Activated CD4-positive, alpha-beta T cell treated with anti-CD3 and anti-CD28 coated beads, Interleukin-10, Interleukin-2, amounts not matched to agents 100 ng/mL and 50 ng/mL, durations not matched to agents 16 hours and 8 hours (primary cell): ENCODE results near the gene PLEKHA6.

Source experiments
- DNase-seq: peaks from one replicate; pipeline ENCODE4 v3.0.0-alpha.2; 2020

PLEKHA6 gene

DNA sequence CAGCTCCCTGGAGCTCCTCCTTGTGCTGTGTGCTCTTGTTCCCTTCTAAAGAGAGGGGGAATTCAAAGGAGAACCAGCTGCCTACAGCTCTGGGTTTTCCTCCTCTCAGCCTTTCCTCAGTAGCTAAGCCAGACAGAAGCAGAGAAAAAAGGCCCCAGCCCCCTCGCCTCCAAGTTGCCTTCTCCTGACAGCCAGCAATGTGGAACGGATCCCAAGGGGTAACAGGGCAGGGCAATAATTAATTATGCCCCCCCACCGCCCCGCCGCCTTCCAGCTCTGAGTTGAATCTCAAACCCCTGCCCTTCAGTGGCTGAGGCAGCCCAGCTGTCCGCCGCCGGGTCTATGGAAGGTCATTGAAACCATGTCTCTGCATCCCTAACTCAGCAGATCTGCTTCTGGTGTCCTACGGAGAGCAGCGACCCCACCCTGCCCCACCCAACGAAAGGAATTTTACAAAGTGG is 76.9 kb downstream of the PLEKHA6 start:
- no peak for DNase-seq

DNA sequence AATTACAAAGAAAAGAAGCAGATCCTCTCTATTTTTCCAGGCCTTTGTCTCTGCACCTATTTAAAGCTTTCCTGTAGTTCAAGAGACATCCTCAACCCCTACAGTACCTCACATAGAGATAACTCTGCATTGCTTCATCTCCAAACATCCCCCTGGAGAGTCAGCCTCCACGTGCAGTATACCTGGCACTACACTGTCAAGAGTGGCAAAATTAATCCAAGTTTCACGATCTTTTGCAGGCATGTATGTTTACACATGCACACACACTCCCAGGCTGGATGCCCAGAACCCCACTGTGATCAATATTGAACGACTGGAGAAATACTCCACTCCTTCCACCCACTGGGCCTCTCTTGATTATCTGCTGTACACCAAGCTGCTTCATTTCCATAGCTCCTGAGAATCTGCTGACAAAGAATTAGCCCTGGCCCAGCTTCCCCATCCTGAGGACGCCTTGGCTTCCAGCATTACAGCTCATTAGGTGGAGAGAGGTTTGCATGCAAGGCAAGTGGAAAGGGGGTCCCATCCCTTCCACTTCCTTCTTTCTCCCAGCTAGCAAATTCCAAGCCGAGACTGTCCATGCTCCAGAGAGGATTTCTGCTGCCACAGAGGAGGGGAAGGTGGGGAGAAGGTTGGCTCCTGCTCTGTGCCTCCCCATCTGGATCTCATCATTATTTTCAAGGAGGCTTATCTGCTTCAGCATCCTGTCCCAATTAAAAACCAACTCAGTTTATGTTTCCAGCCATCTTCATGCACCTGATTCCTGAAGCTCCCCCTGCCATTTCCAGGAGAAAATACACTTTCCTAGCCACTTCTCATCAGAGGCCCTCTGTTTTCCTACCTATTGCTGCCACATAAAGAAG is 79.4 kb downstream of the PLEKHA6 start:
- DNase-seq: no peak

DNA sequence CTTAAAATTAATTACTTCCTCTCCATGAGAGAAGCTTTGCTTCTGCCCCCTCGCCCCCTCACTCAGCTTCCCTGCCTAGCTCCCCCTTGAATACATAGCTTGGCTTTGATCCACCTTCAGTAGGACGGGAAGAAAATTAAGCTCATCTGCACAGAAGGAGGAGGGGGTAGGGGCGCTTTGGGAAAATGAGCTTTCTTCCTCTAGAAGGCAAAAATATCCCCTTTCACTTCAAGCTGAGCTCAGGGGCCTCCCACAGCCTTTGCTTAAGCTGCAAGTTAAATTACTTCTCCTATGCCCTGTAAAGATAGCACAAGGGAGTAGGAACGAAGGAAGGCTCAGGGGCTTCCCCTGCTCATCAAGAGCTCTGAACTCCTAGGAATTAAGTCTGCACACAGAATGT is 80.8 kb downstream of the PLEKHA6 start:
- DNase-seq: no peak

DNA sequence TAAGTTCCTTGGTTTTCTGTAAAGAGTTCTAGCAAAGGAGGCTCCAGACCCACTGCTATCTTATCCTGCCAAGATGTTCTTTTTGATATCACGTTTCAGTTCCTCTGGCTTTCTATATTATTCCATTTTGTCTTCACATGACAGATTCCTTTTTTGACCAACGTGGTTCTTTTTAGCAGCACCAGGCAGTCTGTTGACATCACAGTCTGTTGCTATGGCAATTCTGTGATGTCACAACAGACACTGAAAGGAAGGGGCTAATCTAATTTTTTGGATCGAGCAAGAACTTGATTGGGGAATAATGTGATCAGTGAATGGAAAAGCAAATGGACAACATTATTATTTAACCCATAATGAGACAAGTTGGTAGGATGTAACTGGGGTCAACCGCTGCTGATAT is 81.5 kb downstream of the PLEKHA6 start:
- no peak for DNase-seq

DNA sequence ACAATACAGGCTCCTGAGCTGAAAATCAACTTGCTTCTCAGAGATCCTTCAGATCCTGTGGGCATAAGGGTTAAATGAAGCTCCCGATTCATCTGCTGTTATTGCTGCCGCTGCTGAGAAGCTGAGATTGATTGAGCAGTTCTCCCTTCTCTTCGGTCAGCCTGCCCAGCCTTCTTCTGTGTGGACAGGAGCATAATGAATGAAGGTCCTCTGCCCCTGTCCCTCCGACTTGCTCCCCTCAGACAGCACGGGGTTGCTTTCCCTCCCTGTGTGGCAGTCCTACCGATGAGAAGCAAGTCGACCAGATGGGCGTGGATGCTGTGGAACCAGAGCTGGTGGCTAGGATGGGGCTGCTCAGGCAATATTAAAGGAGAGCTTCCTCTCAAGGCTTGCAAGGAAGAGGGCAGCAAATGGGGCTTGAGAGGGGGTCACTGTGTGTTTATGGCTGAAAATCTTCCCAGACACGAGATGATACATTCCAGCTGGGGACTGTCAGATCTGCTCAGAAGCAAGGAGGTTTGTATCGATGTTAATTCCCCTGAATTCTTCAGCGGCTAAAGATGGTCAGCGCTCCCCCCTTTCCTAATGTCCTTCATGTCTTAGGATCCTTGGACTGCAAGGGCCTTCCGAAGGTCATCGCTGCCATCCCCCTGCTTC is 82.0 kb downstream of the PLEKHA6 start:
- no peak for DNase-seq

DNA sequence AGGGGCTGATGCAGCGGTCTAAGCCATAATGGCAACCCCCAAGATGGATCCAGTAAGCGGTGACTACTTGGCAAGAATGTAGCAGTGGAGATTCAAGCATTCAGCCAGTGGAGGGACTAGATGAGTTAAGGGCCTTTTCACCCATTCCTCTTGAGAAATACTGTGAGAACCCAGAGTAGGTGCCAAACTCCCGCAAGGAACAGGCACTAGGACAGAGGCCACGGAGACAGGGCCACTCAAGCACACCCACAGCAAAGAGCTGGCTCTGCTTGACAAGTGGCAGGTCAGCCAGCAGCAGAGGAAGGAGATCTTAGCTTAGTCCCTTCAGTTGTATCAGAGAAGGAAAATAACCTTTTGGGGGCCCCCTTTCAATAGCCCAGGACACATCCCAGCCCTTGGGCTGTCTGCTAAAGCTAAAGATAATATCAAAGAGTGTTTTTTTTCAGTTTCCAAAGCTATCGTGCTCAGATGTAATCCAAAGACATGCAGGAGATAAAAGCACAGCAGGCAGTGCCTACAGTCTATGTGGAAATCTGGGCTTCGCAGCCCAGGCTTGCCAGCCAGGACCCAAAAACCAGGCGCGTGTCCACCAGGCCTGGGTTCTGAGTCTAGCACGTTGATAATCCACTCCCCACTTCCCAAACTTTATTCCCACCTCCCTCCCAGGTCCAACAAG is 83.9 kb downstream of the PLEKHA6 start:
- no peak for DNase-seq

DNA sequence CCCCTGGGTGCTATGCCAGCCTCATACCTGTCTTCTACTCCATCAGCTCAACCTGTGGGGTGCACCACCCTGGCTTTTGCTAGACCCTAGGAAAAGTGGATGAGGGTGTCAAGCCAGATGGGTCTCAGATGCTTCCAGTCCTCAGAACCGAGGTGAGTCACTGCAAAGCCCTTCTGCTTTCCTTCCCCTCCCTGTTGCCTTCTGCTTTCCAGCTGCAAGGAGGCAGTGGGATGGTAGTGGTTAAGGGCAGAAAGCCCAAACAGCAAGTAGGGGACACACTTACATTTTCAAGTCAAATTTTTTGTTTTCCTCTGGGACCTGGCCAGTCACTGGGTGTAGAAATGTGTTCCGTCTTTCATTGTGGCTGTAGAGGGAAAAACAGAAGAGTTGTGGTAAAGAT is 85.3 kb downstream of the PLEKHA6 start:
- no peak for DNase-seq

DNA sequence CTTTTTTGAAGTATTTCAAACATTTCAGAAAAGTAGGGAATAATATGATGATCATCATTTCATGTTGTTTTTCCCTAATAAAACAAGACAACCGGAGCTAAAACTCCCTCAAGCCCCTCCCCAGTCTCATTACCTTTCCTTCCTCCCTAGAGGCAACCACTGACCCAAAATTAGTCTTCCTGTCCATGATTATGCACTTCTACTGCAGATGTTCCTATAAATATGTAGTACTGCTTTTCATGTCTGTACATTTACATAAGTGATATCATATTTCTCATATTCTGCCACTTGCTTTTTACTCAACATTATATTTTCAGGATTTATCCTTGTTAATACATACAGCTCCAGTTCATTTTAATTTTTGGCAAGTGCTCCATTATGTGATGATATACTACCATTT is 87.2 kb downstream of the PLEKHA6 start:
- no peak for DNase-seq

DNA sequence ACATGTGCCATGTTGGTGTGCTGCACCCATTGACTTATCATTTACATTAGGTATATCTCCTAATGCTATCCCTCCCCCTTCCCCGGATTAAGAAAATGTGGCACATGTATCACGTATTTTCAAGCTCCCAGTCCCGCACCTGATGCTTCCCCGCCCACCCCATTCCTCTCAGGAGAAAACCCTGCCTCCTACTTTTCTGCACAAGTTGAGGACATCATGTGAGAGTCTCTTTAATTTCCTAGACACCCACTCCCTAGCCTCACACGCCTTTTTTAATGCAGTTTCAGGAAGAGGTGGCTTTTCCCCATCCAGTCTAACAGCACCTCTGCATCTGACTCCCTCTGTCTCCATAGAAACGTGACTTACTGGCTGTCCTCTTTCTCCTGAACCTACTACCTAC is 87.8 kb downstream of the PLEKHA6 start:
- no peak for DNase-seq

DNA sequence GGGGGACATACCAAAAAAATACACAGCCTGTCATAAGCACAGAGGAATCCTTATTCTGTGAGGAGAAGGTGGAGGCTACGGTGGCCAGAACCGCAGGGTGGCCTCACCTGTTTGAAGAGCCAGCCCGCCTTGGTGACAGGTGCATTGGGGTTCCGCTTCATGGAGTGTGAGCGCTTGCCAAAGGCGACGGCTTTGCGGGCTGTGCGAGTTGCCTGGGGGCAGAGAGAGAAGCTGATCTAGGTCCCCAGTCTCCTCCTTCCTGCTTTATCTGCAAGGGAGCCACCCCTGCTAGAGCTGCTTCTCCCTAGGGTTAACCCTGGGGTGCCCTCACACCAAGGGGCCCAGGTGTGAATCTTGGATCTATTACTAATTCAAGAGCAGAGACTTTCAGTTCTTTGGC is 91.6 kb downstream of the PLEKHA6 start:
- DNase-seq: no peak

DNA sequence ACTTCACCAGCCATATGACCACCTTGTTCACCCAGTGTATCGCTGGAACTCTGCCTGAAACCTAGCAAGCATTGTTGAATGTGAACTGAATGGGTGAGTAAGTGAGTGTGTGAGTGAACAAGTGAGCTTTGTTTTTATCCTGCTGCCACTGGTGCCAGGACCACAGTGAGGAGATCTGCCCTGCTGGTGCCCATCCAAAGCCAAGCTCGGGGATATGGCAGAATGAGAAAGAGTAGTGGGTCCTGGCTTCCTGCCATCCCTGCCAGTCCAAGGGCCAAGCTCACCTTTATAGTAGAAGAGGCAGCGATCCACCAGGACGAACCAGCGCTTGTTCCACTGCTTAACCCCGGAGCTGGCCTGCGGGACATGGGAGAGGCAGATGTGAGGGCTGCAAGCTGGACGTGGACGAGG is 92.5 kb downstream of the PLEKHA6 start:
- no peak for DNase-seq

DNA sequence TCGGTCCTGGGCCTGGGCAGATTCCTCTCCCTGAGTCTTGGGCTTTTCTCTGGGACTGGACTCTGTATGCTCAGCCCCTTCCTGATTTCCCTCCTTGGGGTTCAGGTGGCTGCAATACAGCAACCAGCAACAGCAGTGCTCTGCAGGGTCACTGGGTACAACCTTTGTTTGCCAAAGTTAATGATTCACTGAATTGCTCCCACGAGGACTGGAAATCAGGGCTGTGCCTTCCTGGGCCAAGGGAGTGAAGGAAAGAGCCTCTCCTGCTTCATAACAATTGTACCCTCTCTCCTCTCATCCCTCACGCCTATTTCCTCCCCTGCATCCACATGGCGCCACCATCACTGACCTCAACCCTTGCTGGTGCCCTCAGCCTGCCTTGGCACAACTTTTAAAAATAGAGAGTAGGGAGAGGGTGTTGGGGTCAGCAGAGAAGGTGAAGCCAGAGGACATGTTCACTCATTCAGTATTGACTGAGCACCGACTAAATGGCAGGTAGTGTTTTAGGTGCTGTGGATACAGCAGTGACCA is 93.2 kb downstream of the PLEKHA6 start:
- DNase-seq: no peak

DNA sequence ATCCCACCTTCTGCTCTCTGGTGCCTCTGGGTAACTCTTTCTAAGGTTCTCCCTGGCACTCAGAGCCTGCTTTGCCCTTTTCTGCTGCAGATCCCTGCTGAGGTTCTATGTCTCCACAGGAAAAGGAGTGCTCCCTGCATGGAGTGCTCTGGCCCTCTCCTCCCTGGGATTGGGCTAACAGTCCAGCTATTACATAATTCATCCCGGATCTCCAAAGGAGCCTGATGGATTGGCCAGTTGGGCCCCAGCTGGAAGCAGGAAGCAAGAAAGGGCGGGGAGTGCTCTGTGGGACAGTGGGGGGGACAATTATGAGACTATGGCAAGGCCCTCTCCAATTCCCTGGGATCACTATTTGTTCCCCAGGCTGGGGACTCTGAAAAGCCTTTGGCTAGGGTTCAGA is 94.1 kb downstream of the PLEKHA6 start:
- DNase-seq: no peak

DNA sequence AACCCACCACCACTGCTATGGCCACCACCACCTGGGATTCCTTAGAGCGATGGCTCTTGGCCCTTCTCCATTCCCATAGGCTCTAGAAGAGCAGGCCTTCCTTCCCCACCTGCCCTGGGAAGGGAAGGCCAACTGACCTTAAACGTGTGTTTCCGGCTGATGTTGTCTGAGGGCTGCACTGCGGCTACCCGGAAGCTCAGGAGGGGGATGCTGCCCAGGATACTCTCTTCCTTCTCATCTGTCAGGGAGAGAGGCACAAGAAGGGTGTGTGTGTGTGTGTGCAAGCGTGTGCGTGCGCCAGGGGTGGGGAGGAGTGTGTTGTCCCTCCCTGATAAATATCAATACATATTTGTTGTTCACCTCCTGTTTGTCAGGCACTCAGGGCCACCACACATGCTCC is 94.9 kb downstream of the PLEKHA6 start:
- no peak for DNase-seq

DNA sequence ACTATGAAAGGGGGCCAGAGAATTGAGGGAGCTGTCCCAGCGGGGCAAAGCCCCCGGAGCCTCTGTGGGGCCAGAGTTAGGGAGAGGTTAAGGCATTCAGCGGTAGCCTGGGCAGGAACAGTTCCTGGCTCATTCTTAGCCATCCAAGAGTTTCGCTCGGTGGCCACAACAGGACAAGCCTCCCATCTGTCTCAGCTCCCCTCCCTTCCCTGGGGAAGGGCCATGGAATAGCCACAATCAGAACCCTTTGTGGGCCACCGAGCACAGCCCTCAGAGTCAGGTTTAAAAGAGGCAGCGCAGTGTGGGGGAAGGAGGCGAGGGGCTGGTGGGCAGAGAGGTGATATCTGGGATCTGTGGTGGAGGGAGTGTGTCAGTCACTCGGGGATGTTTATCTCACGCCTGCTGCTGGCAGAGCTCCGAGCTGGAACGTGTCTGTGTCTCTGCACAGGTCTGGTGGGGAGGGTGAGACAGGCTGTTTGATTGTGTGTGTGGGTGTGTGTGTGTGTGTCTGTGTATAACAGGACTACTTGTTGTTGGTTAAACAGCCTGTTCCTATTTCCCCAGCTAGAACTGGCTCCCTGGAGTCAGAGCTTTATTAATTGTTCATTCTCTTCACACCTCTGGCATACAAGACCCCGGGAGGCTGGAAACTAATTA is 96.3 kb downstream of the PLEKHA6 start:
- DNase-seq: no peak

DNA sequence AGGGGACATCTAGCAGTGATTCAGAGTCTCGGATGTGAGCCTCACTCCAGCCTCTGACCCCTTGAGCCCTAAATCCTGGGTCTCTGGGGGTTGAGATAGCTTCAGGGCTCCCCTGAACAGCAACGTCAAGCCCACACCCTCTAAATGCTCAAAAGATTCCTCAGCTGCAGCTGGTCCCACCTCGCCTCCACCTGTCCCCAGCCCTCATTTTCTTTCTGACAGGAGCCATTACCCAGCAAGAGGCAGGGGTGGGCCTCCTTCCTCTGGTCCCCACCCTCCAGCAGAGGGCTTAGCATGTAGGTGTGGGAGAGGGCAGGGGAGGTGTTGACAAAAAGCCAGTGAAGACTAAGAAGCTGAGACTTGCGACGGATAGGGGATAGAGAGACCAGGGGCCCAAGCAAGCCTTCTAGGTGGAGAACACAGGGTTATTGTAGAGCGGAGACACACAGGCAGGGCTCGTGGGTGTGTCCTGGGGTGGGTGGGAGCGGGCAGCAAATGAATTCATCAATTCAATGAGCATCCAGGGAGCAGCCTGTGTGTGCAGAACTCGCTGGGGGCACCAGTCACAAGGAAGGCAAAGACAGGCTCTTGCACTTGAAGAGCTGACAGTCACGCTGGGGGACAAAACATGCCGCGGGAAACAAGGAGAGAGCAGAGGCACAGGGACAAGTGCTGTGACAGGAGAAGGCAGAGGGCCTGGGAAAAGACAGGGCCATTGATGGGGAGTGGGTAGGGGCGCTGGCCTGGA is 97.0 kb downstream of the PLEKHA6 start:
- no peak for DNase-seq

DNA sequence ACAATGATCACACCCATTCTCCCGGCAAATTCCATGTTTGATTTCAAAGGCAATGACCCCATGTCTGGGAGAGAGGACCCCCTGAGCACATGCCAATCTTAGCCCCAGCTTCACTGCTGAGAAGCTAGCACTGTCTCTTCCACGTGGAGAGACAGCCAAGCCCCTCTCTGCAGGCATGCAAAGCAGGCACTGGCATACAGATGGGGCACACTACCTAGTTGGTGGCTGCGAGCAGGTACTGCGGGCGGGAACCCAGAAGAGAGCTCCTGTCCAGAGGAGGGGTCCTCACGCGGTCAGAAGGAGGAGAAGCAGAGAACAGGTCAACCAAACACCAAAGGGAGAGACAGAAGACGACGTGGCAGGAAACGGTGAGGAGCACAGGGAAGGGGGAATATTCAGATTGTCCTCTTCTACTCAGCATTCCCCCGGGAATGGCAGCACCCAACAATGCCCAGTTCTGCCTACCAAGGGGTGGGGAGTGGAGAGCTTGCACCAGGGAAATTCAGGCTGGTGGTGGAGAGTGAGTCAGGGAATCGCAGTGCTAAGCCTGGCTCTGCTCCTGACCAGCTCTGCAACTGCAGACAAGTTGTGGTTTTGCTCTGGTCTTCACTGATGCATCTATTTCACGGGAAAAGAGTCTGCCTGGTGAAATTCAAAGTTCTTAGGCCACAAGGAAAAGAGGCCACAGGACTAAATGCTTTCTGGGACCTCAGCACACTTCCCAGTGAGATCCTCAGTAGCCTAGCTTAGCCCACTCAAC is 97.8 kb downstream of the PLEKHA6 start:
- no peak for DNase-seq

DNA sequence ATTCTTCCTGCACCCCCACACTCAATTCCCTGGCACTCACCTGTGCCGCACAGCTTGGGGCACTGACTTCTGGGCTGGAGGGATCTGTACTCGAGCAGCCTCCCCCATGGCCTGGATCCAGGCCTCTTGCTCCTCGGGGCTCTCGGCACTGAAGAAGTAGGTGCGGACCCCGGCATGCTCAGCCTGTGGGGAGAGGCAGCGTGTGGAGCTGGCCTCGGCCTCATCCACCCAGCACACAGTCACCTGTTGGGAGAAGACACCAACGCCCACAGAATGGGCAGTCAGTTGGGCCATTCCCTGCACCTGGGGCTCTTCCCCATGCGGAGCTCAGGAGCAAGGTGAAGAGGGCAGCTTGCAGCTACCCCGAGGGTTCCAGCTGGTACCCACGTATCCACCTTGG is 98.5 kb downstream of the PLEKHA6 start:
- DNase-seq: no peak

DNA sequence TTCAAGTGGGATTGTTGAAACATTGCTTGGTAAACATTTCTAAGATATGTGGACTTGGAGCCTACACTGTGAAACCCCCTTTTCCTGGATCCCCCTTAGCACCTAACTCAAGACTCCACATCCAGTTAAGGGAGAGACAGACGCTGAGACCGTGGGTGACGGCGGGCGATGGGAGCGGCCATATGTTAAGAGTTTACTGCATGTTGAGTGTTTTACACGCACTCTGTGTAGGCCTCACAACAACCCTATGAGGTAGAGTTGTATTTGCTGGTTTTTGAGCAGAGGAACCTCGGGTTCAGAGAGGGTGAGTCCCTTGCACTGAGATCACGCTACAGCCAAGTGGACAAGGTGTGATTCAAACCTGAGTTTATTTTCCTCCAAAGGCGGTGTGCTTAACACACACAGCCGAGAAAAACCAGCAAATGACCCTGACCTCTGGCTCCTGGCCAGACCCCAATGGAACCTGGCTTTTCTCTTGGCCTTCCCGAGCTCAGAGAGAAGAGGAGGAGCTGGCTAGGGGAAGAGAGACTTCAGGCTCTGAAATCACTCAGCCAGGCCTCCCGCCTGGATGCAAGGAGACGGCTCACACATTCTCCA is 99.0 kb downstream of the PLEKHA6 start:
- no peak for DNase-seq

DNA sequence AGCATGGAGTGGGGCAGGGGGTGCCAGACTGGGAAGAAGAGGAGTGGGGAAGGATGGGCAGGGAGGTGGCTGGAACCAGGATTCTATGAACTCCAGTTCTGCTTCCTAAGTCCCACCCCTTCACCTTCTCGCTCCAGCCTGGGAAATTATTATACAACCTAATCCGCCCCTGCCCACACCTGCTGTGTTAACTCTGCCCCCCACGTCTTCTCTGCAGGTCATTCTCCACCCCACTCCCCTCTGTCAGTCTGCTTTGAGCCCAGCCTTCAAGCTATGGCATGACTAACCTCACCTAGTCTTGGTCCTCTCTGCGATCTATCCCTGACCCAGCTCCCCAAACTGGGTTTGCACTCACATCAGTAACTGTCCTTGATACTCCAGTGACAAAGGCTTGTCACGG is 99.9 kb downstream of the PLEKHA6 start:
- no peak for DNase-seq

DNA sequence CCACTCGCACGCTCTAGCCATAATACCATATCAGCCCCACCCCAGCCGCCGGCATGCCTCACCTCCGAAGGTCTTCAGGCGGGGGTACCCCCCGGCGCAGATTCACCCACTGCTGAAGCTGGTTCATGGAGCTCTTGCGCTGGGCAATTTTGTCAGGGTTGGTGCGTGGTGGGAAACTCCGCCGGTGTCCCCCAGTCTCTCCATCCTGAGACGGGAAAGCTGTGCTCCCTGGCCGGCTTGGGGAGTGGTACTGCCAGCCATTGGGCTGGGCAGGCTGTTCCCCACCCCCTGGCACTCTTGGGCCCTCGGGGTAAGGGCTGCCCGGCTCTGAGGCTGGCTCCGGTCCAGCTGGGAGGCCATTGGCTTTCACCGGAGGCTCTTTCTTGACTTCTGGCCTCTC is 100.5 kb downstream of the PLEKHA6 start:
- DNase-seq: no peak
